Umbilical cord (tissue), 2 donors: ENCODE results near the gene APMAP. TPM values are rescaled to one million over a fixed set of nuclear protein-coding genes. Genes with fewer than 3 reads are reported as not detected.
A peak's percentile ranks its signal among the peaks of the same experiment; 100 is the strongest.

ENCODE experiments used
- DNase-seq: peaks from one replicate; pipeline ENCODE4 v3.0.0-alpha.2; 2015; ENCODE audit warnings: low spot score
- total RNA-seq: library from RNA; depleted of rRNA; stranded (reverse); fragments of >200 nt; gene quantifications from one replicate; pipeline ENCODE4 v1.2.3, GENCODE V29; 2014; ENCODE audit warnings: low replicate concordance; ENCODE audit not compliant: insufficient read depth

APMAP gene
- total RNA-seq, 1 donor from 2014 or later = 34.2 TPM

DNA sequence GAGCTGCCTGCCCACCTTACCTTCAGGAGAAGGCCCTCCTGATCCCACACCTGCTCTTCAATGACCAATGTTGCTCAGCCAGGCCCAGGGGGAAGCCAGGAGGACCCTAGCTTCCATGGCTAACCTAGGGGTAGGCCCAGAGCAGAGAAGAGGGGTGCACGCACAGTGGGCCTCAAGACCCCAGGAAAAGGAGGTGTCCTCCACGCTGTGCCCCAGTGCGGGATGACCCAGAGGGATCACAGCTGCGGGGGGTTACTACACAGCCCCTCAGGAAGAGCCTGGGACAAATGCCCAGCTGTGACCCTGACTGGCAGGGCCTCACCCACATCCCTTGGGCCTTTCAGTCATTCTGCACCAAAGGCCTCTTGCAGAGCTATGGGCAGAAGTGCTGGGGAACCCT is 31.6 kb upstream of the APMAP start:
- no peak for DNase-seq

GRCh38 chr20:25023356-25023755 is 30.8 kb upstream of the APMAP start:
- DNase-seq = no peak

DNA sequence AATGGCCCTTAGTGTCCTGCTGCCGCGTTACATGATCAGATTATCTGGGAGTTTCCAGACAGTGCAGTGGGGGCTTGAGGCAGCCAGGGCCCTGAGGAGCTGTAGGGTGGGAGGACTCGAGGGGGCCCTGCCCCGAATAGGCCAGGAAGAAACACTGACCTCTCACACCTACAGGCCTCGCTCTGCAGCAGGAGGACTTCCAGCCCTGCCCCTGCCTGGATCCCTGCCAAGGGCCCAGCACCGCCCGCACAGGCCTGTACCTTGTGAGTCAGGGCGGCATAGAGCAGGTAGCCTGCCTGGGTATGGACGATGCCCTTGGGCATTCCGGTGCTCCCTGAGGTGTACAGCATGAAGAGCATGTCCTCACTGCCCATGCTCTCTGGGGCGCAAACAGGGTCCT is 30.1 kb upstream of the APMAP start:
- DNase-seq = no peak

GRCh38 chr20:25021336-25021735 is 28.8 kb upstream of the APMAP start:
- no peak for DNase-seq

GRCh38 chr20:25020901-25021301 is 28.4 kb upstream of the APMAP start:
- DNase-seq = no peak

- no peak for DNase-seq
These were observed 27.8 kb upstream of the APMAP start for GRCh38 chr20:25020345-25020744.

DNA sequence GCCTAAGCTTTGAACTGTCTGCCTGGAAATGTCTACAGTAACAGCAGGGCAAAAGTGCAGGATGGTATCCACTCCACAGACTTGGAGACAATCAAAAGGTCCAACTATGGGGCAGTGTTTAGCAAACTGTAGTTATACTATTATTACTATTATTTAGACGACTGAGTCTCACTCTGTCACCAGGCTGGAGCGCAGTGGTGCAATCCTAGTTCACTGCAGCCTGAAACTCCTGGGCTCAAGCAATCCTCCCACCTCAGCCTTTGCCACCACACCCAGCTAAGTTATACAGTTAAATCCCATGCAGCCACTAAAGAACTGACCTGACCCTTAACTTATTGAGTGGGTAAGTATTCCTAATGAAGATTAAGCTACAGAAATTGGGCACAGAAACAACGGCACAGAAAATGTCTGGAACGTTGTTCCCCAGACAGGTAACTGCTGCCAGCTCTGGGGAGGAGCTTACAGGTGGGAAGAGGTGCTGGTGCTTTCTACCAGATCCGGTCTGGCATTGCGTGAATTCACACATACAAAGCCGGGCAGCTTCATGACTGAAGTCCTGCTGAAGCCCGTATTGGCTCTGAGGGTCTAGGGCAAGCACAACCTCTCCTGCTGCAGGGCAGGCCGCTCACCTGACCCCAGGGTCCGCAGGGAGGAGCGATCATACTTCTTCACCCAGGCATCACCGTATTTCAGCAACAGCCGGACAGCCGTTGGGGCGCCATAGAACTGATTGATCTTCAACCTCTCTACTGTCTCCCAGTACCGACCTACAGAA is 27.0 kb upstream of the APMAP start:
- DNase-seq = no peak

DNA sequence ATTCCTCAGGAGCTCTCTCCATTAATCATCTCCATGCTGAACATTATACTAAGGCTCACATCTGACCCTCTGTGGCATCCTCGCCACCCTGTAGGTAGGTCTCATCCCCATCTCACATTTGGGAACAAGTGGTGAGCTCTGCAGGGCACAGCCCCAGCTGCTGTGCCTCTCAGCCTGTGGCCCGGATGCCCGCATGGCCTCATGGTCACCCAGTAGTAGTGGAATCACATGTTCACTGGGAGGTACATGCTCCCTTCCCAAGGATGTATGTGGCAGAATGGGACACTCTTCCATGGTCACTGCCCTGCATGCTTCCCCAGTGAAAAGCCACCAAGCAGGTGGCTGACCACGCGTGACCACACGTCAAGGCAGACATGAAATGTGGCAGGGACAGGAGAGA is 26.3 kb upstream of the APMAP start:
- no peak for DNase-seq

DNA sequence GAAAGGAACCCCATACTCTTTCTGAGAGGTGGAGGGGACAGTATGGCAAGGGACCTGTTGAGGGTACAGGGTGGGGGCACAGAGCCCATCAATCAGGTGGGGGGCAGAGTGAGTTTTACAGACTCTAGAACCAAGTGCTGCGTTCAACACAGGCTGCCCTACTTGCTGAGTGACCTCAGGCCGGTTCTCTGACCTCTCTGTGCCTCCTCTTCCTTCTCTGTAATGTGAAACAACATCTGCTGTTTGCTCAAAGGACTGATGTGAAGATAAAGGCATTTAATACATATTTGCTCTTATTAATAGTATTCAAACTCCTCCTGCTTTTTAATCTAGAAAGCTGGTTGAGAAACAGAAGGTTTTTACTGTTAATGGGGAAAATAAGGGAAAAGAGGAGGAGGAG is 25.9 kb upstream of the APMAP start:
- DNase-seq = no peak

- peak; percentile 59 for DNase-seq
These were observed 24.8 kb upstream of the APMAP start for GRCh38 chr20:25017257-25017803.

DNA sequence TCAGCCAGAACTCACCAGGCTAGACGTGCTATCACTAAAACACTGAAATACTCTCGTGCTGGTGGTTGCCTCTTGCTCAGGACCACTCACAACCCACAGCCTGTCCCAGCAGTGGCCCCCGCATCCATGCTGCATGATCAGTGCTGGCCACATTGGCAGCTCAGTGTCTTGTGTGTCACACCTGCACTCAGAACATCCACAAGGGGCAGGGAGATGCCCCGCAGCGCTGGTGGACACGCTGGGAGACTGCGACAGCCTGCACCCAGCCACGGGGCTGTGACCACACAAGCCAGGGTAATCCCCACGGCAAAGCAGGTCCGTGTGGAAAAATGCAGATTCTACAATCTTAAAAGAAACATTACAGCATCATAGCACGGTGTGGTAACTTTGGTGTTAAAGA is 23.9 kb upstream of the APMAP start:
- DNase-seq = no peak

DNA sequence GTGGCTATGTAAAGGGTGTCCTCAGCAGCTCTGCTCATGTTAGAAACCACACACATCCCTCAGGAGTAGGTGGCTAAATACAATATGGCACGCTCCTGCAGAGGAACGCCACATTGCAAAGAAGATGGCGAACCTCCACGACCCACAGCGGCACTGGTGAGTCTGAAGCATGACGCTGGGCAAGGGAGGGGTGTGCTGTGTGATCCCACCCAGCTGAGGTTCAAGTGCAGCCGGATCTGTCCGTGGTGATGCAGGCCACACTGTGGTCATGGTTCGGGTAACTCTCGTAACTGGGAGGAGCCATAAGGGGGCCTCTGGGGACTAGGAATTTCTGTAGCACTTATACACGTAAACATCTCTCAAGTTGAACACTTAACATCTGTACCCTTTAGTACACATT is 23.4 kb upstream of the APMAP start:
- DNase-seq = no peak

GRCh38 chr20:25014816-25015215 is 22.3 kb upstream of the APMAP start:
- no peak for DNase-seq

DNA sequence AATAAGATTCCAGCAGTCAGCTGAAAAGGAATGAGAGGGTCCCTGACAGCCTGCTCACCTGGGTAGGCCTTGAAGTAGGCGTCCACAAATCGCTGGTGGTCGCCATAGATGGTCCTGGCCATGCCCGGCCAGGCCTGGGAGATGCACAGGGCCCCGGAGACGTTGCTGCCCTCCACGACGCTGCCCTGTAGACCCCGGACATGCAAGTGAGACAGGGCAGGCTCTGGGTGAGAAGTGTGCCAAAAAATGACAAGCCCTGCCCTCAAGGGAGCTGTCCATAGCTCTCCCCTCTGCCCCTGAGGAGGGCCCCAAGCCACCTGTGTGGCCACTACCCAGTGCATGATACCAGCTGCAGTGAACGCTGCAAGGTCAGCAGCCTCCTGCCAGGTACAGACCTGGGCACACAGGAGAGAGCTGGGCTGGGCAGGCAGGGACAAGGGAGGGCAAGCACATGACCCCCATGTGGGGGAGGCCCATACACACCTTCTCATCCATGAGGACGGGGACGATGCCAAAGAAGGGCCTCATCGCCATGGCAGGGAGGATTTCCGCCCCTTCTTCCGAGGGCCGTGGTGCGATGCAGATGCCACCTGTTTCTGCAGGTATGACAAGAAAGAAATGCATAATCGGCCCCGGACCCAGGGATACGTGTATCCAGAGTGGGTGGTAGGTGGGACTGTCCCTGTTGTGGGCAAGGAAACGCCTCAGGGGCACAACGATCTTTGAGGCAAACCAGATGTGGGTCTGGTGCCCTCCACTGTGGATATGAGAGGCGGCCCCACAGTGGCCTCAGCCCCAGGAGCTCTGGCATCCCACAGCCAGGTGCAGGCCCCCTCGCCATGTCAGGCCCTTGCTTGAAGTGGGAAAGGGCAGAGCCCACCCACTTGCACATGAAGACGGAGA is 21.2 kb upstream of the APMAP start:
- DNase-seq = no peak

DNA sequence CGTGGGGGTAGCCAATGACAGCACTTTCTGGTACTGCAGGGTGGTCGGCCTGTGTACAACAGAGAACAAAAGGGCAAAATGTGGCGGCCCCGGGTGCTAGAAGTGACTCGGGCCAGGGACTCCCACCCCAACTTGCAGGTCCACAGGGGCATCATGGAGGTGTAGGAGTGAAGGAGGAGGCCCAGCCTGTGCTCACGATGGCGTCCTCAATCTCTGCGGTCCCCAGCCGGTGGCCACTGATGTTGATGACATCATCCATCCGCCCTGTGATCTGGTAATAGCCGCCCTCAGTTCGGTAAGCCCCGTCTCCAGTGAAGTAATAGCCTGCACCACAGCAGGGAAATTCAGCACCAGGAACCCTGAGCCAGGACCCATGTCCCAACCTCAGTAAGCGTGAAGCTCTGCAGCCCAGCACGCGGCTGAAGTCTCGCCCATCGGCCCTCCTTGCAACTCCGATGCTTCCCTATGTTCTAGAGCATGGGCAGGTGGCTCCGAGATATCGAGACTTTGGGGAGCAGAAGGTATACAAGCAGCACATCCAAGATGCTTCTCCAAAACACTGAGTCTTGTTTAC is 20.2 kb upstream of the APMAP start:
- no peak for DNase-seq

- no peak for DNase-seq
These were observed 19.3 kb upstream of the APMAP start for GRCh38 chr20:25011831-25012241.

GRCh38 chr20:25011261-25011660 is 18.7 kb upstream of the APMAP start:
- no peak for DNase-seq

- no peak for DNase-seq
These were observed 16.9 kb upstream of the APMAP start for GRCh38 chr20:25009218-25010145.

DNA sequence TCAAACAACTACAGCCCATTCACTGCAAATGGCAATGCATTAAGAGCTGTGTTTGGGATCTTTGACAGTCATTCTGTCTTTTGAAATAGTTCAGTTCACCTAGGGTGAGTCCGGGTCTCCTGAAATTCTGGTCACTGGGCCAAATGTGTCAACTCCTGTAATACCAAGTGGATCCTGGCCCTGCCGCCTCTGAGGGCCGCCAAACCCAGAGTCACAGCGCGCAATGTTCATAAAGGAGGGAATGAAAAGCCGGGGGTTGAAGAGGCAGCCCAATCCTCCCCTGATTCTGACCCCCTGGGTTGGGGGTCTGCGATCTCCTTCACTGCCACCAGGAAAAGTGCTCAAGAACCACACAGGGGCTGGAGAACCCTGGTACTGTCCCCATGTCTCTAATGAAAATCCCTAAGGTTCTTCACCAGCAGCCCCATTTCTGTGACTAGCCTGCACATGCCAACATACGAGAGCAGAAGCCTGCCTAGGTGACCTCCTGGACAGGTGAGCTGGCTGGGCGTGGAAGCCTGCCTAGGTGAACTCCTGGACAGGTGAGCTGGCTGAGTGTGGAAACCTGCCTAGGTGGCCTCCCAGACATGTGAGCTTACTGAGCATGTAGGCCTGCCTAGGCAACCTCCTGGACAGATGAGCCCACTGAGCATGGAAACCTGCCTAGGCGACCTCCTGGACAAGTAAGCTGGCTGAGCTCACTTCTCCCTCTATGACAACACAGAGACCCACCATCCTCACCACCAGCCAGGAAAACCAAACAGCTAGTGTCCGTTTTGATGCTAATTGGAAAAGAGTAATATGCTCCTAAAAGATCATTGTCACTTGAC is 16.1 kb upstream of the APMAP start:
- DNase-seq = no peak
